DMS53 treated with DMSO at 0.1 percent for 48 hours (cell line): Measurements from ENCODE around the gene SBK1.
A peak's percentile ranks its signal among the peaks of the same experiment; 100 is the strongest.
"Not testable (repeated sequence)": the region's sequence is repeated elsewhere in the genome, so short reads cannot be mapped to it uniquely, and the experiment has no call there.

ENCODE experiments used
- DNase-seq: peaks from one replicate; lab custom pipeline; 2025; ENCODE audit not compliant: unreplicated experiment; lab: John Stamatoyannopoulos, UW

The SBK1 gene

GRCh38 chr16:28291651-28292626 lies at the start of gene SBK1:
TSS of gene SBK1 (plus strand) at chr16:28292525. CDS start at chr16:28317392, 24,867 bp downstream.
- DNase-seq: peak; percentile 61

DNA sequence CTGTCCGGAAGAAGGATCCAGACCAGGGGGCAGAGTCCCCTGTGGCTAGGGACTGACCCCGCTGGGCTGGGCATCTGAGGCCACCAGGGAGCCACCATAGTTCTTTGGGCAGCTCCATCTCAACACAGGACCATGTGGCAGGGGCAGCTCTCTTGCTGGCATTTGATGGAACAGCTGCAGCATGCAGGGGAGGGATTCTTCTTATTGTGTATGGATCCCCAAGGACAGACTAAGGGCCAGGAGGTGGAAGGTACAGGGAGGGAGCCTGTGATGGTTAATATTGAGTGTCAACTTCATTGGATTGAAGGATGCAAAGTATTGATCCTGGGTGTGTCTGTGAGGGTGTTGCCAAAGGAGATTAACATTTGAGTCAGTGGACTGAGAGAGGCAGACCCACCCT lies 42.8 kb upstream of the SBK1 start:
- not testable (repeated sequence) for DNase-seq

DNA sequence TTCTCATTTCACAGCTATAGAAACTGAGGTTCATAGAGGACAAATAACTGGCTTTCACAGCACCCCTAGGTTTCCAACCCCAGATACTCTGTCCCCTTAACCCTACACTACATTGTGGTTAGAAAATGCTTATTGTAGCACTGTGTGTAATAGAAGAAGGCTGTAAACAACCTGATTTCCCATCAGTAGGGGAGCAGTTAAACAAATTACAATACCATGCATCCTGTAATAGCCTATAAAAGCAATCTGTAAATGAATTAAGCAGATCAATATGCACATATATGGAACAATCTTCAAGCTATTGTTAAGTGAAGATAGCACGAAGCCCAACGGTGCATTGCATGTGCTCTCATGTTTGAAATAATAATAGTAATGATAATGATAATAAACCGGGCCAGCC lies 41.3 kb upstream of the SBK1 start:
- DNase-seq: no peak

DNA sequence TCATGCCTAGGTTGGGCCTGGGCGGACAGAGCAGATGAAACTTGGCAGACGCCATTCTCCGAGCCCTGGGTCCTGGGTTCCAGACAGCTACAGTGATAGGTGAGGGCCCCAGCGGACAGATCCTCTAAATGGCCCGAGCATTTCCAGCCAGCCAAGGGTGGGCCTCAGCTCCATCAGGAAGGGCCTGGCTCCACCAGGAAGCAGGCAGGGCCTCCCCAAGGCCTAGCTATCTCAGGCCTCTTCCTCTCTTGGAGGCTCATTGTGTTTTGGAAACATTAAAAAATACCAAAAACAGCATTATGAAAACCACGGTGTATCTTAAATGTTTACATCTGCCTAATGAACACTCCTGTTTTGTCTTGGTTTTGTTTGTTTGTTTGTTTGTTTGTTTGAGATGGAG lies 38.2 kb upstream of the SBK1 start:
- no peak for DNase-seq

DNA sequence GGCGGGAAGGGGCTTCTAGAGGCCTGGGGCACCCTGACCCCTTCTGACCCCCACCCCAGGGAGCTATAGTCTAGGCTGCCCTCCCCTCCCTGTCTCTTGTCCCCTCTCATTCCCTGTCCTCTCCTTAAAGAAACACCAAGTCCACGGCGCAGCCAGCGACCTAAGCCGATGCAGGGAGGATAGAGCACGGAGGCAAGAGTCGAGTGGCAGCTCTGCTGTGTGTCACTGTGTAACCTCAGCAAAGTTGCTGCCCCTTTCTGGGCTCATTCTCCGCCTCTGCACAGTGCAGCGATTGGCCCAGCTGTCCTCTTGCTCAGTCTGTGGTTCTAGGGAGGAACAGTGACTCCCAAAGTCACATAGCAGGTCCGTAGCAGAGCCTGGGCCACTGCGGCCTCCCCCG lies 36.5 kb upstream of the SBK1 start:
- DNase-seq: no peak

GRCh38 chr16:28257256-28257655 lies 35.1 kb upstream of the SBK1 start:
- no peak for DNase-seq

- no peak for DNase-seq
Measured at GRCh38 chr16:28258567-28258966, 33.8 kb upstream of the SBK1 start.

GRCh38 chr16:28259091-28259780 lies 33.1 kb upstream of the SBK1 start:
- no peak for DNase-seq

DNA sequence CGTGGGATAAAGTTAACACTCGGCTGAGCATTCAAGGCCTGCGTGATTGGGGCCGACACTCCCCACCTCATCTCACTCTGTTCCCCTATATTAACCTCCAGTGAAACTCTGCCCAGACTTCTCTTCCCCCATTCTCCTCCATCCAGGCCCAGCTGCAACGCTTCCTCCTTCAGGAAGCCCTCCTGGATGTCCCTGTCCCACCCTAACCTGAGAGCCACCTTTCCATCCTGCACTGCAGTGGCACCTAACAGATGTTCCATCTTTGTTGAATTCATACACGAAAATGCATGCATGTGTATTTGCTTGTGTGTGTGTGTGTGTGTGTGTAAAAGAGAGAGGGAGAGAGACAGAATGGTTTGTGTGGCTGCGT lies 32.6 kb upstream of the SBK1 start:
- no peak for DNase-seq

- no peak for DNase-seq
Measured at GRCh38 chr16:28260193-28260592, 32.1 kb upstream of the SBK1 start.

- no peak for DNase-seq
Measured at GRCh38 chr16:28261942-28262341, 30.4 kb upstream of the SBK1 start.

GRCh38 chr16:28263305-28263704 lies 29.0 kb upstream of the SBK1 start:
- DNase-seq: no peak

DNA sequence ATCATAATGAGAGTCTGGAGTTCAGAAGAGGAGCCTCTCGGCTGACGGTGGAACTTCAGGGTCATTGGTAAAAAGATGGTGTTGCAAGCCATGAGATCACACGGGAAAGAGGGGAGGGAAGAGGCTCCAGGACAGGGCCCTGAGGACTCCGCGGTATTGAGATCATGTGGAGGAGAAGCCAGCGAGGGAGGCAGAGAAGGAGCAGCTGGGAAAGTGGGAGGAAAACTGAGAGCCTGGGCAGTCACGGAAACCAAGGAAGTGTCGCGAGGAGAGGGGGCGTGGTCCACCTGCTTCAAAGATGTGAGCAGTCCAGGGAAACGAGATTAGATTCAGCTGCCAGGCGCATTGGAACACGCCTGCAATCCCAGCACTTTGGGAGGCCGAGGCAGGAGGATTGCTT lies 27.7 kb upstream of the SBK1 start:
- peak; percentile 49 for DNase-seq

GRCh38 chr16:28265822-28266221 lies 26.5 kb upstream of the SBK1 start:
- DNase-seq: no peak

GRCh38 chr16:28267356-28267755 lies 25.0 kb upstream of the SBK1 start:
- DNase-seq: no peak

DNA sequence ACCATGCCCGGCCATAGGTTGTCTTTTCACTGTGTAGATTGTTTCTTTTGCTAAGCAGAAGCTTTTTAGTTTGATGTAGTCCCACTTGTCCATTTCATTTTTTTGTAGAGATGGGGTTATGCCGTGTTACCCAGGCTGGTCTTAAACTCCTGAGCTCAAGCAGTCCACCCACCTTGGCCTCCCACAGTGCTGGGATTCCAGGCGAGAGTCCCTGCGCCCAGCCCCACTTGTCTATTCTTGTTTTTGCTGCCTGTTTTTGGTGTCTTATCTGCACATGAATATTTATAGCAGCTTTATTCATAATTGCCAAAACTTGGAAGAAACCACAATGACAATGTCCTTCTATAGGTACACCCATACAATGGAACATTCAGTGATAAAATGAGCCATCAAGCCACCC lies 18.8 kb upstream of the SBK1 start:
- DNase-seq: no peak

- DNase-seq: no peak
Measured at GRCh38 chr16:28274676-28275075, 17.6 kb upstream of the SBK1 start.

- DNase-seq: no peak
Measured at GRCh38 chr16:28276301-28276700, 16.0 kb upstream of the SBK1 start.

DNA sequence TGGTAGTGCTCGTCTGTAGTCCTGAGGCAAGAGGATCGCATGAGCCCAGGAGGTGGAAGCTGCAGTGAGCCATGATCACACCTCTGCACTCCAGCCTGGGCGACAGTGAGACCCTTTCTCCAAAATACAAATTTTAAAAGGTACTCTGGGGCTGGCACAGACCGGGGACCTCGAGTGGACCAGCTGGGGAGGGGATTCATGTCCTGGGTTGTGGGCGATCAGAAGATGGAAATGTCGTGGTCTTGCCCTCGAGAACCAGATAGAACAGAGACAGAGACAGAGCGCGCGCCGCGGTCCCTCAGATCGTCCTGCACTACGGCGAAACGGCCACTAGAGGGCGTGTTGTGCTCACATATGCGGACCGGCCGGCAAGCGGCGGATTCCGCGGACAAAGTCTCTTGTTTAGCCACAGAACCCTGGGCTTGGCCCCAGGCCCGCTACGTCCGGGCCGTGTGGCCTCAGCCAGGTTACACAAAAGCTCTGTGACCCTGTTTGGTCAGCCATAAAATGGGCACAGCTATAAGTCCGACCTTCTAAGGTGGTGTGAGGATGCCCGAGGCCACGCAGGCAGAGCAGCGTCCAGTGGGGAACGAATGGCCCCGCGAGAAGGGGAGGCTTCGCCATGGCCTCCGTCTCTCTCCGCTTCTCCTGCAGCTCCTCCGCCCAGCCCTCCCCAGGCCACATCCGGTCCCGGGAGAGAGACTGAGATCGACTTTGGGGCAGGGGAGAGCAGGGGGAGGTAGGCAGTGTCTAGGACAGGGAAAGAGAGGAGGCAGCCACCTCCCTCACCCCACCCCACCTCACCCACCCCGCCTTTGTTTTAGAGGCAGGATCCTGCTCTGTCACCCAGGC lies 14.6 kb upstream of the SBK1 start:
- peak; percentile 37 for DNase-seq

DNA sequence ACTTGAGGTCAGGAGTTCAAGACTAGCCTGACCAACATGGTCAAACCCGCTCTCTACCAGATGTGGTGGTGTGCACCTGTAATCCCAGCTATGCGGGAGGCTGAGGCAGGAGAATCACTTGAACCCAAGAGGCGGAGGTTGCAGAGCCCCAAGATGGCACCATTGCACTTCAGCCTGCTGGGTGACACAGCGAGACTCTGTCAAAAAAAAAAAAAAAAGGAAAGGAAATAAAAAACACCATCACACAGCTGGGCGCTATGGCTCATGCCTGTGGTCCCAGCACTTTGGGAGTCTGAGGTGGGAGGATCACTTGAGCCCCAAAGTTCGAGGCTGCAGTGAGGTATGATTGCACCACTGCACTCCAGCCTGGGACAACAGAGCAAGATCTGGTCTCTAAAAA lies 13.3 kb upstream of the SBK1 start:
- no peak for DNase-seq
